Adrenal gland (tissue), 5 donors: Measurements from ENCODE around the gene APCDD1.

Source experiments
- CTCF ChIP-seq, 6 experiments: fragments of 450-650 bp in 4 of 6; fragments of 200-600 bp in 2 of 6; sonication (generic) in 1 of 6; IDR thresholded peaks; 1 replicate in 5 of 6; 2 replicates in 1 of 6; pipeline versions ENCODE4 v1.5.1 to v1.8.0; 2016 to 2021; ENCODE audit warnings: antibody characterized with exemption in 6 of 6, mild to moderate bottlenecking in 2 of 6, moderate library complexity in 1 of 6
- POLR2A ChIP-seq, 2 donors: fragments of 450-650 bp; IDR thresholded peaks; one replicate each; pipeline ENCODE4 v1.6.1; 2017; ENCODE audit warnings: antibody characterized with exemption in 2 of 2, mild to moderate bottlenecking in 2 of 2, moderate library complexity in 1 of 2
- donor health status: DM: no; HTN: no; CAD: no.

- no peak for TF ChIP-seq CTCF (IDR thresholded peaks at IDR 0.05)
- no peak for TF ChIP-seq POLR2A (IDR thresholded peaks at IDR 0.05)
These were observed 23.8 kb upstream of the APCDD1 start for GRCh38 chr18:10430677-10431076.
